Activated T-helper 9 cell treated with anti-CD3 and anti-CD28 coated beads, Interleukin-2, amount 50 U/mL, for 16 hours (primary cell): ENCODE data around the gene SLC22A3.
"Not testable (repeated sequence)": the region's sequence is repeated elsewhere in the genome, so short reads cannot be mapped to it uniquely, and the experiment has no call there.

Experiments
- DNase-seq: peaks from one replicate; pipeline ENCODE4 v3.0.0-alpha.2; 2020; ENCODE audit warnings: low read depth

SLC22A3 gene

GRCh38 chr6:160348223-160349019 lies at the start of gene SLC22A3:
Gene SLC22A3, plus strand, starts transcription at chr6:160348378. Its CDS starts 42 bp downstream, at chr6:160348420.
- no peak for DNase-seq

GRCh38 chr6:160299559-160299958 lies 48.6 kb upstream of the SLC22A3 start:
- no peak for DNase-seq

GRCh38 chr6:160300076-160300695 lies 48.0 kb upstream of the SLC22A3 start:
- no peak for DNase-seq

GRCh38 chr6:160301339-160301738 lies 46.8 kb upstream of the SLC22A3 start:
- DNase-seq, result no peak

- DNase-seq, result not testable (repeated sequence)
Measured at GRCh38 chr6:160302431-160303082, 45.6 kb upstream of the SLC22A3 start.

- DNase-seq, result no peak
Measured at GRCh38 chr6:160303806-160304205, 44.4 kb upstream of the SLC22A3 start.

- DNase-seq, result no peak
Measured at GRCh38 chr6:160305926-160306713, 42.1 kb upstream of the SLC22A3 start.

- no peak for DNase-seq
Measured at GRCh38 chr6:160309718-160310117, 38.5 kb upstream of the SLC22A3 start.

GRCh38 chr6:160312900-160313299 lies 35.3 kb upstream of the SLC22A3 start:
- no peak for DNase-seq

GRCh38 chr6:160315310-160315709 lies 32.9 kb upstream of the SLC22A3 start:
- no peak for DNase-seq

- no peak for DNase-seq
Measured at GRCh38 chr6:160316261-160316660, 31.9 kb upstream of the SLC22A3 start.

GRCh38 chr6:160319246-160319645 lies 28.9 kb upstream of the SLC22A3 start:
- no peak for DNase-seq

- no peak for DNase-seq
Measured at GRCh38 chr6:160321729-160322505, 26.3 kb upstream of the SLC22A3 start.

- DNase-seq, result no peak
Measured at GRCh38 chr6:160327981-160328380, 20.2 kb upstream of the SLC22A3 start.

GRCh38 chr6:160328447-160328846 lies 19.7 kb upstream of the SLC22A3 start:
- DNase-seq, result no peak

GRCh38 chr6:160329188-160329587 lies 19.0 kb upstream of the SLC22A3 start:
- DNase-seq, result no peak

GRCh38 chr6:160330619-160331018 lies 17.6 kb upstream of the SLC22A3 start:
- no peak for DNase-seq

- DNase-seq, result no peak
Measured at GRCh38 chr6:160331204-160331603, 17.0 kb upstream of the SLC22A3 start.

GRCh38 chr6:160331753-160332152 lies 16.4 kb upstream of the SLC22A3 start:
- DNase-seq, result no peak

GRCh38 chr6:160333101-160333500 lies 15.1 kb upstream of the SLC22A3 start:
- no peak for DNase-seq

GRCh38 chr6:160333841-160334240 lies 14.3 kb upstream of the SLC22A3 start:
- no peak for DNase-seq
